ENCODE results near the gene NID1.
"Not testable (repeated sequence)": the region's sequence is repeated elsewhere in the genome, so short reads cannot be mapped to it uniquely, and the experiment has no call there.

NID1 gene

GRCh38 chr1:235996048-235996785 lies 68.7 kb downstream of the NID1 start:
- no peak for ATAC-seq

GRCh38 chr1:235995511-235995910 lies 69.4 kb downstream of the NID1 start:
- ATAC-seq, result no peak

- no peak for ATAC-seq
Measured at GRCh38 chr1:235993652-235994051, 71.2 kb downstream of the NID1 start.

- ATAC-seq, result no peak
Measured at GRCh38 chr1:235992868-235993267, 72.0 kb downstream of the NID1 start.

GRCh38 chr1:235992346-235992745 lies 72.5 kb downstream of the NID1 start:
- ATAC-seq, result no peak

GRCh38 chr1:235990330-235990795 lies 74.5 kb downstream of the NID1 start:
- ATAC-seq, result no peak

- no peak for ATAC-seq
Measured at GRCh38 chr1:235989105-235989504, 75.8 kb downstream of the NID1 start.

GRCh38 chr1:235986869-235987268 lies 78.0 kb downstream of the NID1 start:
- ATAC-seq, result no peak

- no peak for ATAC-seq
Measured at GRCh38 chr1:235984041-235984825, 80.7 kb downstream of the NID1 start.

GRCh38 chr1:235980976-235981375 lies 83.9 kb downstream of the NID1 start:
- no peak for ATAC-seq

GRCh38 chr1:235979716-235980333 lies 85.1 kb downstream of the NID1 start:
- no peak for ATAC-seq

GRCh38 chr1:235979176-235979575 lies 85.7 kb downstream of the NID1 start:
- no peak for ATAC-seq

GRCh38 chr1:235976490-235976889 lies 88.4 kb downstream of the NID1 start:
- ATAC-seq, result no peak

GRCh38 chr1:235974616-235975015 lies 90.3 kb downstream of the NID1 start:
- no peak for ATAC-seq

GRCh38 chr1:235972691-235973090 lies 92.2 kb downstream of the NID1 start:
- not testable (repeated sequence) for ATAC-seq

- no peak for ATAC-seq
Measured at GRCh38 chr1:235972311-235972689, 92.6 kb downstream of the NID1 start.

GRCh38 chr1:235971571-235972310 lies 93.1 kb downstream of the NID1 start:
- peak; percentile 89 to 93 for ATAC-seq

- ATAC-seq, result no peak
Measured at GRCh38 chr1:235971020-235971419, 93.9 kb downstream of the NID1 start.

GRCh38 chr1:235968831-235969230 lies 96.1 kb downstream of the NID1 start:
- no peak for ATAC-seq

- ATAC-seq, result not testable (repeated sequence)
Measured at GRCh38 chr1:235966134-235966533, 98.8 kb downstream of the NID1 start.

GRCh38 chr1:235960809-235961208 lies 104.1 kb downstream of the NID1 start:
- no peak for ATAC-seq

- no peak for ATAC-seq
Measured at GRCh38 chr1:235958021-235958420, 106.9 kb downstream of the NID1 start.

GRCh38 chr1:235955777-235956176 lies 109.1 kb downstream of the NID1 start:
- ATAC-seq, result no peak
